ENCODE results near the gene DGCR2.
"Not testable (repeated sequence)": the region's sequence is repeated elsewhere in the genome, so short reads cannot be mapped to it uniquely, and the experiment has no call there.

The DGCR2 gene

DNA sequence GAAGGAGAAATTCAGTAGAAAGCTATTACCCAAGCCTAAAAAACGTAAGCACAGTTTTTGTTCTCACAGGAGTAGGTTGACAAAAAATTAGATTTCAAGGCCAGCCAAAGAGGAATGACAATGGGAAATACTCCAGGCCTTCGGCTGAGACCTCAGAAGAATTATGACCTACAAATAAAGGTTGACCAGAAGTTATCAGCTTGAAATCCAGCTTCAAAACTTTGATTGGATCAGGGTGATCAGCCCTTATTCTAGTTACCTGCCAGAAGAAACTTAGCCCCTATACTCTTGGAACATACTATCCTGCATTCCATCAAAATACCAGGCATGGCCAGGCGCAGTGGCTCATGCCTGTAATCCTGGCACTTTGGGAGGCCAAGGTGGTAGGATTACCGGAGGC lies 117.7 kb downstream of the DGCR2 start:
- H3K27ac ChIP-seq (ENCODE audit: insufficient read depth, low read depth, low read length, poor library complexity, severe bottlenecking) = no peak overlapping the region
- no peaks in the 10 kb centered on the region for H3K27me3 ChIP-seq (ENCODE audit: control insufficient read depth, insufficient read depth, low read length, poor library complexity, severe bottlenecking)
- H3K4me3 ChIP-seq (ENCODE audit: insufficient read depth, low read depth, low read length) = no peak overlapping the region
- H3K9me3 ChIP-seq (ENCODE audit: control insufficient read depth, low read length) = no peaks in the 10 kb centered on the region
- 95% methylated on average over 4 of the region's 4 CpGs for WGBS, 2 experiments
- H3K4me1 ChIP-seq (ENCODE audit: control insufficient read depth, insufficient read depth, low read length) = no peaks in the 10 kb centered on the region
- H3K36me3 ChIP-seq (ENCODE audit: control insufficient read depth, insufficient read depth, low read length) = no peaks in the 10 kb centered on the region

DNA sequence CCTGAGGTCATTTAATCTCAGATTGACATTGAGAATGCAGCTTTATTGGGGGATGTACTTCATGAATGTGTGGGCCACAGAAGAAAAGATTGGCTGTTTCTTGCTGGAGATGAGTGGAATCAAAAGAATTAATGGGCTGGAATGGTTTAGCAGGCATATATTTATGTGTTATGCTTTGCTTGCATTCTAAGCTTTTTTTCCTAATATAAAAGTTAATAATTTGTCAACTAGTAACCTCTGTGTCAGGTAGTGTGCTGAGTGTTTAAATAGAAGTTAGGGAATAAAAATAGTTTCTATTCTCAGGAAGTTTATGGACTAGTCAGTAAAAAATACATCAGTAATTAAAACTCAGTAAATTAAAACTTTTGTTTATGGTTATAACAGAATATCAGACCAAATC lies 118.7 kb downstream of the DGCR2 start:
- Histone ChIP-seq H3K9me3 (ENCODE audit: control insufficient read depth, low read length) (no peaks in the 10 kb centered on the region), H3K27me3 (ENCODE audit: control insufficient read depth, insufficient read depth, low read length, poor library complexity, severe bottlenecking) (no peaks in the 10 kb centered on the region), H3K4me1 (ENCODE audit: control insufficient read depth, insufficient read depth, low read length) (no peaks in the 10 kb centered on the region), H3K36me3 (ENCODE audit: control insufficient read depth, insufficient read depth, low read length) (no peaks in the 10 kb centered on the region), H3K4me3 (ENCODE audit: insufficient read depth, low read depth, low read length) (no peak overlapping the region), H3K27ac (ENCODE audit: insufficient read depth, low read depth, low read length, poor library complexity, severe bottlenecking) (no peak overlapping the region)

DNA sequence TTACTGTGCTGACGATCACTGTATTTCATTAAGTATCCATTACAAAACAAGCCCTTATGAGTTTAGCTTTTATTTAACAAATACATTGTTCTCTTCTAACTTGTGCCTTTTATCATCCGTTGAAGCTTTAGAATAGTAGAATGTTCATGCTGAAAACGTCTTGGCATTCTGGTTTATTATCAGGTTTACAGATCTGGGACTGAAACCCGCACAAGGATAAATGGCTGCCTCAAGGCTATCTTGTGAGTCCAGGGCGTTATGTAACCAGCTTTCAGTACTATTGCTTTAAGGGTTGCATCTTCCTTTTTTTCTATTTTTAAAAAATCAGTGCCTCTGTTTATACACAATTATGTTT lies 119.6 kb downstream of the DGCR2 start:
- Histone ChIP-seq H3K27ac (ENCODE audit: insufficient read depth, low read depth, low read length, poor library complexity, severe bottlenecking) (no peak overlapping the region), H3K27me3 (ENCODE audit: control insufficient read depth, insufficient read depth, low read length, poor library complexity, severe bottlenecking) (no peaks in the 10 kb centered on the region), H3K4me3 (ENCODE audit: insufficient read depth, low read depth, low read length) (no peak overlapping the region), H3K4me1 (ENCODE audit: control insufficient read depth, insufficient read depth, low read length) (no peaks in the 10 kb centered on the region), H3K36me3 (ENCODE audit: control insufficient read depth, insufficient read depth, low read length) (no peaks in the 10 kb centered on the region), H3K9me3 (ENCODE audit: control insufficient read depth, low read length) (no peaks in the 10 kb centered on the region)
- WGBS, 2 experiments = 78 to 88% methylated on average over 5 of the region's 5 CpGs

- H3K9me3 ChIP-seq (ENCODE audit: control insufficient read depth, low read length) = no peaks in the 10 kb centered on the region
- no peak overlapping the region for H3K27ac ChIP-seq (ENCODE audit: insufficient read depth, low read depth, low read length, poor library complexity, severe bottlenecking)
- no peaks in the 10 kb centered on the region for H3K4me1 ChIP-seq (ENCODE audit: control insufficient read depth, insufficient read depth, low read length)
- H3K4me3 ChIP-seq (ENCODE audit: insufficient read depth, low read depth, low read length) = no peak overlapping the region
- 92 to 94% methylated on average over 2 of the region's 2 CpGs for WGBS, 2 experiments
- H3K36me3 ChIP-seq (ENCODE audit: control insufficient read depth, insufficient read depth, low read length) = no peaks in the 10 kb centered on the region
- no peaks in the 10 kb centered on the region for H3K27me3 ChIP-seq (ENCODE audit: control insufficient read depth, insufficient read depth, low read length, poor library complexity, severe bottlenecking)
Observed at GRCh38 chr22:19001204-19001603, 121.0 kb downstream of the DGCR2 start.

GRCh38 chr22:19000106-19000505 lies 122.1 kb downstream of the DGCR2 start:
- not testable (repeated sequence) for H3K4me1 ChIP-seq (ENCODE audit: control insufficient read depth, insufficient read depth, low read length); H3K27ac ChIP-seq (ENCODE audit: insufficient read depth, low read depth, low read length, poor library complexity, severe bottlenecking); H3K27me3 ChIP-seq (ENCODE audit: control insufficient read depth, insufficient read depth, low read length, poor library complexity, severe bottlenecking); H3K4me3 ChIP-seq (ENCODE audit: insufficient read depth, low read depth, low read length); H3K36me3 ChIP-seq (ENCODE audit: control insufficient read depth, insufficient read depth, low read length); H3K9me3 ChIP-seq (ENCODE audit: control insufficient read depth, low read length)
- WGBS, 2 experiments = 93% methylated on average over 2 of the region's 2 CpGs; no CpG with 5 or more reads in 1 of the 2 experiments

- 82 to 86% methylated on average over 5 to 6 of the region's 6 CpGs for WGBS, 2 experiments
- Histone ChIP-seq H3K27ac (ENCODE audit: insufficient read depth, low read depth, low read length, poor library complexity, severe bottlenecking) (no peak overlapping the region), H3K27me3 (ENCODE audit: control insufficient read depth, insufficient read depth, low read length, poor library complexity, severe bottlenecking) (no peaks in the 10 kb centered on the region), H3K36me3 (ENCODE audit: control insufficient read depth, insufficient read depth, low read length) (no peaks in the 10 kb centered on the region), H3K9me3 (ENCODE audit: control insufficient read depth, low read length) (no peaks in the 10 kb centered on the region), H3K4me1 (ENCODE audit: control insufficient read depth, insufficient read depth, low read length) (peaks cover 11% of the 10 kb centered on the region), H3K4me3 (ENCODE audit: insufficient read depth, low read depth, low read length) (no peak overlapping the region)
Observed at GRCh38 chr22:18999416-18999815, 122.8 kb downstream of the DGCR2 start.

DNA sequence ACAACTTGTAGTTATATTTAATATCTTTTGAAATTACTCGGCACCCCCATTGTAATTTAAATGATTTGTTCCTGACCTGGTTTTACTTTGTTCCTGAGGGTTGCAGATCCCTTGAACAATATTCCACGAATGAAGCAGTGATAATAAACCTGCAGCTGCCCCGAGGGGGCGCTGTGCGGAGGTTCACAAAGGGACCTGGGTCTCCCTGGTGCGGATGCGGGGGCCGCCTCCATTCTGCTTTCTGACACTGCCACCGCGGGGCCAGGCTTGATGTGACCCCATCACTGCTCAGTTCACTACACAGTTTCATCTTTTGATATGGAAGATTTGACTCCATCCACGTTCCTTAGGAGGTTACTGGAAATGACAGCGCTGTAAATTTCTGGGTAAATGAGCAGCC lies 123.2 kb downstream of the DGCR2 start:
- Histone ChIP-seq H3K27me3 (ENCODE audit: control insufficient read depth, insufficient read depth, low read length, poor library complexity, severe bottlenecking) (no peaks in the 10 kb centered on the region), H3K4me1 (ENCODE audit: control insufficient read depth, insufficient read depth, low read length) (peaks cover 13% of the 10 kb centered on the region), H3K4me3 (ENCODE audit: insufficient read depth, low read depth, low read length) (no peak overlapping the region), H3K36me3 (ENCODE audit: control insufficient read depth, insufficient read depth, low read length) (no peaks in the 10 kb centered on the region), H3K27ac (ENCODE audit: insufficient read depth, low read depth, low read length, poor library complexity, severe bottlenecking) (no peak overlapping the region), H3K9me3 (ENCODE audit: control insufficient read depth, low read length) (no peaks in the 10 kb centered on the region)
- 30 to 32% methylated on average over 12 of the region's 12 CpGs for WGBS, 2 experiments

GRCh38 chr22:18997925-18998315 lies 124.3 kb downstream of the DGCR2 start:
- Histone ChIP-seq H3K27ac (ENCODE audit: insufficient read depth, low read depth, low read length, poor library complexity, severe bottlenecking) (no peak overlapping the region), H3K9me3 (ENCODE audit: control insufficient read depth, low read length) (no peaks in the 10 kb centered on the region), H3K4me3 (ENCODE audit: insufficient read depth, low read depth, low read length) (no peak overlapping the region), H3K36me3 (ENCODE audit: control insufficient read depth, insufficient read depth, low read length) (no peaks in the 10 kb centered on the region), H3K4me1 (ENCODE audit: control insufficient read depth, insufficient read depth, low read length) (peaks cover 13% of the 10 kb centered on the region), H3K27me3 (ENCODE audit: control insufficient read depth, insufficient read depth, low read length, poor library complexity, severe bottlenecking) (no peaks in the 10 kb centered on the region)
- 87 to 89% methylated on average over 22 of the region's 22 CpGs for WGBS, 2 experiments

DNA sequence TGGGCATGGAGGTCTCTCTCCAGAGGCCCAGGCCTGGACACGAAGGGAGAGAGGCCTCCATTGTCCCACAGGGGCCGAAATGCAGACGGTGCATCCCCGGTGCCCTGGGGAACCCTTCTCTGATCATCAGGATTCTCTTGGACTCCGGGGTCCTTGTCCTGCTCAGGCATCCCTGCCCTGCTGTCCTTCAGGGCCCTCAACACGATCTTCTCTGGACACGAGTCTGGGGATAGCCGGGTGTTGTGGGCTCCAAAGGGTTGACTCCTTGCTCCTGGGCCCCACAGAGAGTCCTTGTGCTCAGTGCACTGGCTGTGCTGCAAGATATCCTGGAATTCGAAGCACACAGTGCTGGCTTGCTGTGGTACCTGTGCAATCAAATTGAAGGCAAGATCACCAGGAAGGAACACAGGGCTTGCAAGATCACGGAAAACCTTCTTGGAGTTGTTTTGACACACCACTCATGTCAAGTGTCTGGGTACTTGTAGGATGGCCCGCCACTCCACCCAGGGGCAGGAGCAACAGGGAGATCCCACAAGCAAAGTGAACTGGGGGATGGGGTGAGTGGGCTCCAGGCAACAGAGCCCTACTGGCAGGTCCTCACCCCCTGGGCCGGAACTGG lies 124.8 kb downstream of the DGCR2 start:
- no peaks in the 10 kb centered on the region for H3K9me3 ChIP-seq (ENCODE audit: control insufficient read depth, low read length)

GRCh38 chr22:18996376-18996900 lies 125.8 kb downstream of the DGCR2 start:
- no peaks in the 10 kb centered on the region for H3K36me3 ChIP-seq (ENCODE audit: control insufficient read depth, insufficient read depth, low read length)
- no peaks in the 10 kb centered on the region for H3K27me3 ChIP-seq (ENCODE audit: control insufficient read depth, insufficient read depth, low read length, poor library complexity, severe bottlenecking)
- no peak overlapping the region for H3K4me3 ChIP-seq (ENCODE audit: insufficient read depth, low read depth, low read length)

More for the DNA sequence above, 124.8 kb downstream of the DGCR2 start:
- Histone ChIP-seq H3K27me3 (ENCODE audit: control insufficient read depth, insufficient read depth, low read length, poor library complexity, severe bottlenecking) (no peaks in the 10 kb centered on the region), H3K4me1 (ENCODE audit: control insufficient read depth, insufficient read depth, low read length) (peaks cover 13% of the 10 kb centered on the region), H3K27ac (ENCODE audit: insufficient read depth, low read depth, low read length, poor library complexity, severe bottlenecking) (no peak overlapping the region), H3K4me3 (ENCODE audit: insufficient read depth, low read depth, low read length) (no peak overlapping the region), H3K36me3 (ENCODE audit: control insufficient read depth, insufficient read depth, low read length) (no peaks in the 10 kb centered on the region)
- 93 to 95% methylated on average over 12 of the region's 12 CpGs for WGBS, 2 experiments

DNA sequence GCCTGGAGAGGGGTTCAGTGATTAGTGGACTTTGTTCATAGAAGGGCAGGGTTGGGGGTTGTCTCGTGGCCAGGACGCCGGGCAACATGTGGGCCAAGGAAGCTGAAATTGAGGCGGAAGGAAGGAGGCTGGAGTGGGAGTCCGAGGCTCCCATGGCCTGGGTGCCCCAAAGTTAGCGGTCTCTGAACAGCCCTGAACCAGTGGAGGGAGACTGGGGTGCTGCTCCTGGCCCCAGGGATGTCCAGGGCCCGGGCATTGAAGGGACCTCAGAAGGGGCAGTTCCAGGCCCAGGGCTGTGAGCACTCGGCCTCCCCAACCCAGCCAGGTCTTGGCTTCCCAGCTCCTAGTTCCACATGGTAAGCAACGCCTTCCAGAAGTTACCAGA lies 126.9 kb downstream of the DGCR2 start:
- peaks cover 13% of the 10 kb centered on the region for H3K4me1 ChIP-seq (ENCODE audit: control insufficient read depth, insufficient read depth, low read length)
- H3K9me3 ChIP-seq (ENCODE audit: control insufficient read depth, low read length) = no peaks in the 10 kb centered on the region
- no peaks in the 10 kb centered on the region for H3K27me3 ChIP-seq (ENCODE audit: control insufficient read depth, insufficient read depth, low read length, poor library complexity, severe bottlenecking)
- WGBS, 2 experiments = 95 to 96% methylated on average over 9 of the region's 9 CpGs
- H3K36me3 ChIP-seq (ENCODE audit: control insufficient read depth, insufficient read depth, low read length) = no peaks in the 10 kb centered on the region
- H3K4me3 ChIP-seq (ENCODE audit: insufficient read depth, low read depth, low read length) = no peak overlapping the region
- no peak overlapping the region for H3K27ac ChIP-seq (ENCODE audit: insufficient read depth, low read depth, low read length, poor library complexity, severe bottlenecking)

More at GRCh38 chr22:18996376-18996900, 125.8 kb downstream of the DGCR2 start:
- no peaks in the 10 kb centered on the region for H3K9me3 ChIP-seq (ENCODE audit: control insufficient read depth, low read length)
- 91 to 92% methylated on average over 9 of the region's 9 CpGs for WGBS, 2 experiments
- H3K27ac ChIP-seq (ENCODE audit: insufficient read depth, low read depth, low read length, poor library complexity, severe bottlenecking) = no peak overlapping the region
- H3K4me1 ChIP-seq (ENCODE audit: control insufficient read depth, insufficient read depth, low read length) = peaks cover 13% of the 10 kb centered on the region

Data from ectodermal cell (in vitro differentiated cells).